Stimulated activated CD8-positive, alpha-beta memory T cell treated with anti-CD3 and anti-CD28 coated beads, Interleukin-15, amount 100 ng/mL, for 48 hours (primary cell): Measurements from ENCODE around the gene NCLN.
"Not testable (repeated sequence)": the region's sequence is repeated elsewhere in the genome, so short reads cannot be mapped to it uniquely, and the experiment has no call there.

Source experiments
- DNase-seq, 2 donors: peaks; one replicate each; pipeline ENCODE4 v3.0.0-alpha.2; 2020; ENCODE audit warnings: low read depth in 2 of 2

NCLN gene

GRCh38 chr19:3225169-3225485 is 39.4 kb downstream of the NCLN start:
- DNase-seq = no peak

DNA sequence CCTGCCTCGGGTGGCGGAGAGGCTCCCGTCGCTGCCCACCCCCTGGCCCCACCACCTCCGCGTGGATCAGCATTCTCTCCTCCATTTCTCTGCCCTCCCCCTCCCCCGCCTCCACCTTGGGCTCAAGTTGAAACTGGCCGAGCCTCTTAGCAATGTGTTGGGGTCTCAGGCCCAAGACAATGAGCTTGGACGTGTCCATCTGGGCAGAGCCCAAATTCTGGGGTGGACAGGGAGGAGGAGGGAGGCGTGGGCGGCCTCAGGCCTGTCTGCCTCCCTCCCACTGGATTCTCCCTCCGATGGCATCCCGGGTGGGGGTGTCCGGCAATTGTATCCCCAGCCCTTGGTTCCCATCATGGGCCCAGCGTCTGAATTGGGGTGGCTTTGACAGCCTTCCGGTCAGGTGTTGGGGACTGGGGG is 40.0 kb downstream of the NCLN start:
- no peak for DNase-seq

GRCh38 chr19:3227054-3227626 is 41.4 kb downstream of the NCLN start:
- DNase-seq = no peak

- DNase-seq = no peak
Measured at GRCh38 chr19:3229346-3229743, 43.6 kb downstream of the NCLN start.

- DNase-seq = no peak
Measured at GRCh38 chr19:3229888-3230496, 44.3 kb downstream of the NCLN start.

- no peak for DNase-seq
Measured at GRCh38 chr19:3231288-3231687, 45.6 kb downstream of the NCLN start.

DNA sequence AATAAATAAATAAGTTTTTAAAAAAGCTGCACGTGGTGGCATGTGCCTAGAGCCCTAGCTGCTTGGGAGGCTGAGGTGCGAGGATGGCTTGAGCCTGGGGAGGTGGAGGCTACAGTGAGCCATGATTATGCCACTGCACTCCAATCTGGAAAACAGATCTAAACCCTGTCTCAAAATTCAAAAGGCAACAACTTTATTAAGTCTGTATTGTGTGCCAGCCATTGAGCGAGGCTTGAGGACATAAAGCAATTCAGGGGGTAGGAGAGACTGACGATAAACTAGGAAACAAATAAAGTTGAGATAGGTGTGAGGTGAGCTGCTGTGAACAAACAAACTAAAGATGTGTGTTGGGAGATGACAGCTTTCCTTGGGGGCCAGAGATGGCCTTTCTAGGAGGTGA is 47.4 kb downstream of the NCLN start:
- DNase-seq = no peak

- DNase-seq = no peak
Measured at GRCh38 chr19:3233831-3234230, 48.1 kb downstream of the NCLN start.

DNA sequence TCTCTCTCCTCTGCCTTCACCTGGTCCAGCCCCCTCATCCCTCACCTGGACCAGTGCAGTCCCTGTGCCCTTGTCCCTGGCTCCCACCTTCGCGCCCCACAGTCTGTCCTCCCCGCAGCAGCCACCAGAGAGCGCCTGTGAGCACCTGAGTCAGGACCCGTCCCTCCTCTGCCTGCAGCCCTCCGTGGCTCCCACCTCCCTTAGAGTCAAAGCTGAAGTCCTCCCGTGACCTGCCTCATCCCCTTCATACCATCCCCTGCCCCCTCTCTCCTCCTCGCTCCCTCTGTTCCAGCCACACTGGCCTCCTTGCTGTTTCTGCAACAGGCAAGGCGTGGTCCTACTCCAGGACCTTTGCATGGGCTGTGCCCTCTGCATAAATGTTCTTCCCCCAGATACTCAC is 49.1 kb downstream of the NCLN start:
- DNase-seq = no peak

- DNase-seq = not testable (repeated sequence)
Measured at GRCh38 chr19:3235604-3236003, 49.9 kb downstream of the NCLN start.

- no peak for DNase-seq
Measured at GRCh38 chr19:3236272-3236671, 50.5 kb downstream of the NCLN start.

DNA sequence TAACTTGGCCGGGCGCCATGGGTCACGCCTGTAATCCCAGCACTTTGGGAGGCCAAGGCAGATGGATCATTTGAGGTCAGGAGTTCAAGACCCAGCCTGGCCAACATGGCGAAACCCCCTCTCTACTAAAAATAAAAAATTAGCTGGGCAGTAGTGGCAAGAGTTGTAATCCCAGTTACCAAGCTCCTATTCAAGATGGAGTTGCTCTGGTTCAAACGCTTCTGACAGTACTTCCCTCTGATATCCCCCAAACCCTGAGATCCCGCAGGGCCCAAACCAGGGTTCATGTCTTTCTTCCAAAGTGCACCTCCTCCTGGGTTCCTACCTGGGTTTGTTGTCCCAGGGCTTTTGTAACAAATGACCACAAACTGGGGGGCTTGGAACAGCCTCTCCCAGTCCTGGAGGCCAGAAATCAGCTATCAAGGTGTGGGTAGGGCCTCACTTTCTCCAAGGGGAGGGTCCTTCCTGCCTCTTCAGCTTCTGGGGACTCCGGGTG is 52.4 kb downstream of the NCLN start:
- DNase-seq = no peak

- DNase-seq = no peak
Measured at GRCh38 chr19:3239367-3239766, 53.6 kb downstream of the NCLN start.

GRCh38 chr19:3243819-3244700 is 58.3 kb downstream of the NCLN start:
- DNase-seq = peak in 1 of 2 donors; percentile 8

DNA sequence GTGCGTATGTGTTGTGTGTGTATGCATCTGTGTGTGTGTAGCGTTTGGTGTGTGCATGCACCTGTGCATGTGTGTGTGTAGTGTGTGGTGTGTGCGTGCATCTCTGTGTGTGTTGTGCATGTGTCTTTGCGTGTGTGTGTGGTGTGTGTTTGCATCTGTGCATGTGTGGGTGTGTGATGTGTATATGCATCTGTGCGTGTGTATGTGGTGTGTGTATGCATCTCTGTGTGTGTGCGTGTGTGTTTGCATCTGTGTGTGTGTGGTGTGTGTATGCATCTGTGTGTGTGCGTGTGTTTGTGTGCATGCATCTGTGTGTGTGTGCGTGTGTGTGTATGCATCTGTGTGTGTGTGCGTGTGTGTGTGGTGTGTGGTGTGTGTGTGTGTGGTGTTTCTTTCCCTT is 59.3 kb downstream of the NCLN start:
- no peak for DNase-seq

GRCh38 chr19:3248728-3249326 is 63.1 kb downstream of the NCLN start:
- no peak for DNase-seq

DNA sequence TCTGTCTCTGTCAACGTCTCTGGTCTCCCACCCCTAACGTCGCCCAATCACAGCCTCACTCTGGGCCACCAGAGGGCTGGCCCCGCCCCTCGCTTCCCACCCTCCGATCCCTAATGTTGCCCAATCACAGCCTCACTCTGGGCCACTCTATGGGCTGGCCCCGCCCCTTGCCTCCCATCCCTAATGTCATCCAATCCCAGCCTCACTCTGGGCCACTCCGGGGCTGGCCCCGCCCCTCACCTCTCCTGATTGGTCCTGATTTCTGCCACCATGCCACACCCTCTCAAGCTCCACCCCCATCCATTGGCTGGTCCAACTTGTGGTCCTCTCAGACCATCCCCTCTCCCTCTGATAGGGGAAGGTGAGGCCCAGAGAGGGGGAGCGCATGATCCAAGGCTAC is 63.7 kb downstream of the NCLN start:
- peak in 1 of 2 donors; percentile 21 for DNase-seq

DNA sequence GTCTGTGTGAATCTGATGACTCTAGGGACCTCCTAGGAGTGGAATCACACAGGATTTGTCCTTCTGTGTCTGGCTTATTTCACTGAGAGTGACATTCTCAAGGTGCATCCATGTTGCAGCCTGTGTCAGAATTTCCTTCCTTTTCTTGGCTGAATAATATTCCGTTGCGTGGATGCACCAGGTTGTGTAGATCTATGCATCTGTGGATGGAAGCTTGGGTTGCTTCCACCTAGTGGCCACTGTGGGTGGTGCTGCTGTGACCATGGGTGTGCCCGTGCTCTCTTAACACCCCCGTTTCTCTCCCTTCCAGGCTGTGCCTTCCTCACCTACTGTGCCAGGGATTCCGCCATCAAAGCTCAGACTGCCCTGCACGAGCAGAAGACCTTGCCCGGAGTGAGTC is 64.9 kb downstream of the NCLN start:
- DNase-seq = no peak

- DNase-seq = no peak
Measured at GRCh38 chr19:3251229-3251628, 65.5 kb downstream of the NCLN start.

- DNase-seq = no peak
Measured at GRCh38 chr19:3252650-3253049, 66.9 kb downstream of the NCLN start.

- no peak for DNase-seq
Measured at GRCh38 chr19:3253270-3253669, 67.5 kb downstream of the NCLN start.

DNA sequence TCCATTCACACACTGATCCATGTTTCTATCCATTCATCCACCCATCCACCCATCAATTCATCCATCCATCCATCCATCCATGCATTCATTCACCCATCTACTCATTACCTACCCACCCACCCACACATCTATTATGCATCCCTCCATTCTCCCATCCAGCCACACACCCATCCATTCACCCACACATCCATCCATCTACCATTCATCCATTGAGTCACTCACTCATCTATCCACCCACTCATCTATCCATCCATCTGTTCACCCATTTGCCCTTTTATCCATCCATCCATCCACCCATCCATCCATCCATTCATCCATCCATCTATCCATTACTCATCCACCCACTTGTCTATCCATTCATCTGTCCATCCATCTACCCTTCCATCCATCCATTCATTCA is 68.8 kb downstream of the NCLN start:
- DNase-seq = no peak

- DNase-seq = no peak
Measured at GRCh38 chr19:3257071-3257470, 71.3 kb downstream of the NCLN start.
